ENCODE measurements around the gene SH2B2.

SH2B2 gene

GRCh38 chr7:102286237-102287110 is at the start of gene SH2B2:
TSS of gene SH2B2 (plus strand) at chr7:102286868. CDS start at chr7:102300551, 13,683 bp downstream.
- TF ChIP-seq, protein P1, sequence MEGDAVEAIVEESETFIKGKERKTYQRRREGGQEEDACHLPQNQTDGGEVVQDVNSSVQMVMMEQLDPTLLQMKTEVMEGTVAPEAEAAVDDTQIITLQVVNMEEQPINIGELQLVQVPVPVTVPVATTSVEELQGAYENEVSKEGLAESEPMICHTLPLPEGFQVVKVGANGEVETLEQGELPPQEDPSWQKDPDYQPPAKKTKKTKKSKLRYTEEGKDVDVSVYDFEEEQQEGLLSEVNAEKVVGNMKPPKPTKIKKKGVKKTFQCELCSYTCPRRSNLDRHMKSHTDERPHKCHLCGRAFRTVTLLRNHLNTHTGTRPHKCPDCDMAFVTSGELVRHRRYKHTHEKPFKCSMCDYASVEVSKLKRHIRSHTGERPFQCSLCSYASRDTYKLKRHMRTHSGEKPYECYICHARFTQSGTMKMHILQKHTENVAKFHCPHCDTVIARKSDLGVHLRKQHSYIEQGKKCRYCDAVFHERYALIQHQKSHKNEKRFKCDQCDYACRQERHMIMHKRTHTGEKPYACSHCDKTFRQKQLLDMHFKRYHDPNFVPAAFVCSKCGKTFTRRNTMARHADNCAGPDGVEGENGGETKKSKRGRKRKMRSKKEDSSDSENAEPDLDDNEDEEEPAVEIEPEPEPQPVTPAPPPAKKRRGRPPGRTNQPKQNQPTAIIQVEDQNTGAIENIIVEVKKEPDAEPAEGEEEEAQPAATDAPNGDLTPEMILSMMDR (conservative IDR thresholded peaks at IDR 0.05; ENCODE audit: low read depth, low read length) = no peak
- peak; percentile 57 for DNase-seq (ENCODE audit: low read depth)

DNA sequence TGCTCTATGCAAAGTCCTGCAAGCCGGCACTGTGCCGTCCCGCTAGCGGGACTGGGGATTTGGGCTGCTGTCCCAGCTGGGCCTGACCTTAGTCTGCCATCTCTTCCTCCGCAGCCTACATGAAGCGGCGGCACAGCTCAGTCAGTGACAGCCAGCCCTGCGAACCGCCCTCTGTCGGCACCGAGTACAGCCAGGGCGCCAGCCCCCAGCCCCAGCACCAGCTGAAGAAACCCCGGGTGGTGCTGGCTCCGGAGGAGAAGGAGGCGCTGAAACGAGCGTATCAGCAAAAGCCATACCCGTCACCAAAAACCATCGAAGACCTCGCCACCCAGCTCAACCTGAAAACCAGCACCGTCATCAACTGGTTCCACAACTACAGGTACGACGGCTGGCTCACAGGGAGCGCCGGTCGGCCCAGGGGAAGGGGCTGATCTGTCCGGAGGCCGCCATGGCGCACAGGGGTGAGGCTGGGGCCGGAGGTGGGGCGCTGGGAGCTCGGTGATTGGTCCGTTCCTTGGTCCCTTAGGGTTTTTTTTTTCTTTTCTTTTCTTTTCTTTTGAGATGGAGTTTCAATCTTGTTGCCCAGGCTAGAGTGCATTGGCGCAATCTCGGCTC is 47.4 kb upstream of the SH2B2 start:
- no peak for DNase-seq (ENCODE audit: low read depth)
- TF ChIP-seq, protein P1 (conservative IDR thresholded peaks at IDR 0.05; ENCODE audit: low read depth, low read length) = no peak
- H3K4me3 ChIP-seq (ENCODE audit: low read depth, low read length) = no peak overlapping the region

More at GRCh38 chr7:102286237-102287110, at the start of gene SH2B2:
- H3K4me3 ChIP-seq (ENCODE audit: low read depth, low read length) = peak within 1 kb of the TSS; percentile 66

DNA sequence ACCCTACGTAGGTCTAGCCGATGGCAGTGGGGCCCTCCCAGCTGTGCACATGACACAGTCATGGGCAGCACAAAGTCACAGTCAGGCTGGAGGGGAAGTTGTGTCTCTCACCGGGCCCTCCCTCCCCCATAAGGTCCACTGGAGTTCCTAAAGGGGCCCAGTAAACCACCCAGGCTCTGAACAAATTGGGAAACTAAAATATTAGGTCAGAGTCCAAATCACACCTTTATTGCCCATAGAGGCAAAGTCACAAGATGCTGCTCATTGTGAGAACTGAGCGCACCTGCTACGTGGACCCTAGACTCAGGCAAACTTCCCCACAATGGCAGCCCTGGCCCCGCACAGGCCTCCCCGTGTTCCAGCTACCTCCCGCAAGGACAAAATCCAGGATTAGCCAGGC is 45.2 kb upstream of the SH2B2 start:
- no peak for DNase-seq (ENCODE audit: low read depth)
- TF ChIP-seq, protein P1 (conservative IDR thresholded peaks at IDR 0.05; ENCODE audit: low read depth, low read length) = no peak

GRCh38 chr7:102244601-102245000 is 42.1 kb upstream of the SH2B2 start:
- no peak for DNase-seq (ENCODE audit: low read depth)
- TF ChIP-seq, protein P1 (conservative IDR thresholded peaks at IDR 0.05; ENCODE audit: low read depth, low read length) = no peak

More for the DNA sequence above, 45.2 kb upstream of the SH2B2 start:
- no peak overlapping the region for H3K4me3 ChIP-seq (ENCODE audit: low read depth, low read length)

DNA sequence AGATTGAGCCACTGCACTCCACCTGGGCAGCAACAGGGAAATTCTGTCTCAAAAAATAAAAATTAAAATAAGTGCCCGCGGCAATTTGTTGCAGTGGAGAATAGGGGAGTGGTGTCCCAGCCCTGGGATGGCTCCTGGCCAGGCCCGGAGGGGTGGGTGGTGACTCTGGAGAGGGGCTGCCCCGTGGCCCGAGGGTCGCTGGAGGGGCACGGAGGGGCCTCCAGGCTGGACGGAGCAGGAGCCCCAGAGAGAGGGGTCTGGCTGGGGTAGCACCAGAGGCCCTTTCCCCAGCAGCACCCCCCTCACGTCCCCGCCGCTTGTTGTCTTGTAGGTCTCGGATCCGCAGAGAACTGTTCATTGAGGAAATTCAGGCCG is 38.6 kb upstream of the SH2B2 start:
- TF ChIP-seq, protein P1 (conservative IDR thresholded peaks at IDR 0.05; ENCODE audit: low read depth, low read length) = no peak
- no peak overlapping the region for H3K4me3 ChIP-seq (ENCODE audit: low read depth, low read length)
- DNase-seq (ENCODE audit: low read depth) = no peak

More at GRCh38 chr7:102244601-102245000, 42.1 kb upstream of the SH2B2 start:
- no peak overlapping the region for H3K4me3 ChIP-seq (ENCODE audit: low read depth, low read length)

- DNase-seq (ENCODE audit: low read depth) = no peak
- TF ChIP-seq, protein P1 (conservative IDR thresholded peaks at IDR 0.05; ENCODE audit: low read depth, low read length) = no peak
- no peak overlapping the region for H3K4me3 ChIP-seq (ENCODE audit: low read depth, low read length)
Measured at GRCh38 chr7:102248456-102249395, 37.9 kb upstream of the SH2B2 start.
